ENCODE results near the gene GAGE13. TPM values are rescaled to one million over a fixed set of nuclear protein-coding genes. Genes with fewer than 3 reads are reported as not detected.
"Not testable (repeated sequence)": the region's sequence is repeated elsewhere in the genome, so short reads cannot be mapped to it uniquely, and the experiment has no call there.

GAGE13 gene
- total RNA-seq, 1 experiment from 2014 or later, result not detected

DNA sequence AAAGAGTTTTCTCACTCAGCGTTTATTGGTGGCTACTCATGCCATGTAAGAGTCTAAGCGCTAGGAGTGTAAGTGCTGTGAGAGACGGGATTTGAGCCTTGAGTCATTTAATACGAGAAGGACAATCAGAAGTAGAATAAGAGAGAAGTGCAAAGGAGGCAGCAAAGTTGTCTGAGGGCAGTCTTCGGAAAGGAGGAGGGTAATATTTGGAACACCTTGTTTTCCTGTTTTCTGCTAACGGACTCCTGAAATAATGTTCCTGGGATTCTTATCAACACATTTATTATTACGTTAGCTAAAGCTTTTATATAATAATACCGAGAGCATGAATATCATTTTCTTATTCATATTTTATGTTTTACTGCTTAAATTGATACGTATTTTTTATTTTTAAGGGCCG lies 14.0 kb downstream of the GAGE13 start:
- H3K79me2 ChIP-seq (ENCODE audit: low read length); H3K4me2 ChIP-seq (ENCODE audit: low read depth, low read length, poor library complexity, severe bottlenecking); H3K9me3 ChIP-seq (ENCODE audit: low read length); DNase-seq; H3K4me1 ChIP-seq (ENCODE audit: low read length); H2AFZ ChIP-seq (ENCODE audit: low read length); H3K27me3 ChIP-seq (ENCODE audit: low read length); H3K9ac ChIP-seq (ENCODE audit: low read length); H3K9me2 ChIP-seq (replicated peaks; ENCODE audit: insufficient read depth, low read length); H4K20me1 ChIP-seq (ENCODE audit: insufficient read depth, low read depth, low read length); H3K4me3 ChIP-seq (ENCODE audit: low read length); H3K27ac ChIP-seq (ENCODE audit: low read length); H3K36me3 ChIP-seq (ENCODE audit: insufficient read depth, low read length): not testable (repeated sequence)

DNA sequence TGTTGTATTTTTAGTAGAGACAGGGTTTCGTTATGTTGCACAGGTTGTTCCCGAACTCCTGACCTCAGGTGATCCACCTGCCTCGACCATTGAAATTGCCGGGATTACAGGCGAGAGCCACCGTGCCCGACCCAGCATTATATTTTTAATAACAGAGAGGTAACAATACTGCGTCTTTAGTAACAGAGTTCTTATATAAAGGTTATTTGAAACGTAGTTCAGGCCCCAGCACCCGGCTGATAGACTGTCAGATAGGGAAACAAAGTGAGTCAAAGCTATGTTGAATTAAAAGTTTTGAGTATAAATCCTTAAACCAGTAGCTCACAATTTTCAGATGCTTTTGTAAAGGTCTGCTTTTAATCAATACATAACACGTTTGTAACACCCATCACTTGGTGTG lies 14.8 kb downstream of the GAGE13 start:
- not testable (repeated sequence) for H3K27ac ChIP-seq (ENCODE audit: low read length); H3K27me3 ChIP-seq (ENCODE audit: low read length); H2AFZ ChIP-seq (ENCODE audit: low read length)

More for the DNA sequence above, 14.8 kb downstream of the GAGE13 start:
- H3K4me3 ChIP-seq (ENCODE audit: low read length); H3K4me2 ChIP-seq (ENCODE audit: low read depth, low read length, poor library complexity, severe bottlenecking); H3K9me2 ChIP-seq (replicated peaks; ENCODE audit: insufficient read depth, low read length); H3K79me2 ChIP-seq (ENCODE audit: low read length); H4K20me1 ChIP-seq (ENCODE audit: insufficient read depth, low read depth, low read length); DNase-seq; H3K4me1 ChIP-seq (ENCODE audit: low read length); H3K9ac ChIP-seq (ENCODE audit: low read length); H3K9me3 ChIP-seq (ENCODE audit: low read length); H3K36me3 ChIP-seq (ENCODE audit: insufficient read depth, low read length): not testable (repeated sequence)

Other genes starting within 250 kb of the GAGE13 start
- gene GPKOW, start 207.8 kb upstream of the GAGE13 start, total RNA-seq (2014; rRNA removed; shearing (Covaris generic); ENCODE audit: low replicate concordance), result 8.2 and 20.7 TPM in 2 replicates
- gene MAGIX, start 168.8 kb upstream of the GAGE13 start, total RNA-seq (2014; rRNA removed; shearing (Covaris generic); ENCODE audit: low replicate concordance), result 1.7 TPM in 1 of 2 replicates, not detected in the other
- 11.0 and 37.0 TPM in 2 replicates for gene PLP2, start 159.7 kb upstream of the GAGE13 start, total RNA-seq (2014; rRNA removed; shearing (Covaris generic); ENCODE audit: low replicate concordance)
- gene PRICKLE3, start 145.2 kb upstream of the GAGE13 start, total RNA-seq (2014; rRNA removed; shearing (Covaris generic); ENCODE audit: low replicate concordance), result 4.0 and 15.5 TPM in 2 replicates
- gene SYP, start 131.4 kb upstream of the GAGE13 start, total RNA-seq (2014; rRNA removed; shearing (Covaris generic); ENCODE audit: low replicate concordance), result 0.86 and 1.2 TPM in 2 replicates
- gene CACNA1F, start 98.2 kb upstream of the GAGE13 start, total RNA-seq (2014; rRNA removed; shearing (Covaris generic); ENCODE audit: low replicate concordance), result not detected in 2 replicates
- 25.9 and 30.0 TPM in 2 replicates for gene CCDC22, start 96.1 kb upstream of the GAGE13 start, total RNA-seq (2014; rRNA removed; shearing (Covaris generic); ENCODE audit: low replicate concordance)
- 0.07 TPM in 1 of 2 replicates, not detected in the other for gene FOXP3, start 66.9 kb upstream of the GAGE13 start, total RNA-seq (2014; rRNA removed; shearing (Covaris generic); ENCODE audit: low replicate concordance)
- 0.19 and 1.0 TPM in 2 replicates for gene PPP1R3F, start 61.8 kb upstream of the GAGE13 start, total RNA-seq (2014; rRNA removed; shearing (Covaris generic); ENCODE audit: low replicate concordance)
- not detected in 2 replicates for gene GAGE10, start 27.9 kb upstream of the GAGE13 start, total RNA-seq (2014; rRNA removed; shearing (Covaris generic); ENCODE audit: low replicate concordance)
- gene GAGE12J, start 9.5 kb upstream of the GAGE13 start, total RNA-seq (2014; rRNA removed; shearing (Covaris generic); ENCODE audit: low replicate concordance), result not detected in 2 replicates
- gene GAGE12C, start 200.6 kb downstream of the GAGE13 start, total RNA-seq (2014; rRNA removed; shearing (Covaris generic); ENCODE audit: low replicate concordance), result not detected in 2 replicates
- not detected in 2 replicates for gene GAGE12D, start 210.2 kb downstream of the GAGE13 start, total RNA-seq (2014; rRNA removed; shearing (Covaris generic); ENCODE audit: low replicate concordance)
- gene GAGE12E, start 219.7 kb downstream of the GAGE13 start, total RNA-seq (2014; rRNA removed; shearing (Covaris generic); ENCODE audit: low replicate concordance), result not detected in 2 replicates
- not detected in 2 replicates for gene GAGE12F, start 229.3 kb downstream of the GAGE13 start, total RNA-seq (2014; rRNA removed; shearing (Covaris generic); ENCODE audit: low replicate concordance)
- gene GAGE12G, start 238.8 kb downstream of the GAGE13 start, total RNA-seq (2014; rRNA removed; shearing (Covaris generic); ENCODE audit: low replicate concordance), result not detected in 2 replicates
- gene GAGE12H, start 248.4 kb downstream of the GAGE13 start, total RNA-seq (2014; rRNA removed; shearing (Covaris generic); ENCODE audit: low replicate concordance), result not detected in 2 replicates